Neural progenitor cell (in vitro differentiated cells): ENCODE data around the gene PITPNM1. TPM values are rescaled to one million over a fixed set of nuclear protein-coding genes. Genes with fewer than 3 reads are reported as not detected.
"Not testable (repeated sequence)": the region's sequence is repeated elsewhere in the genome, so short reads cannot be mapped to it uniquely, and the experiment has no call there.

ENCODE experiments used
- DNase-seq: peaks from one replicate; pipeline ENCODE4 v3.0.0-alpha.2; 2016; ENCODE audit warnings: low spot score
- H2AFZ ChIP-seq: fragments of 200-600 bp; sonication (generic); replicated peaks from 2 replicates; pipeline ENCODE4 v1.6.1; 2016; ENCODE audit warnings: antibody characterized with exemption
- H3F3A ChIP-seq: fragments of 200-600 bp; sonication (generic); 2 replicates; pipeline ENCODE4 v1.6.1; 2016; ENCODE audit warnings: antibody characterized with exemption, low read depth
- H3K27ac ChIP-seq: fragments of 200-600 bp; sonication (generic); 2 replicates; pipeline ENCODE4 v1.5.1; 2016; ENCODE audit warnings: mild to moderate bottlenecking
- H3K27me3 ChIP-seq: fragments of 200-600 bp; sonication (generic); 2 replicates; pipeline ENCODE4 v1.6.1; 2016; ENCODE audit warnings: mild to moderate bottlenecking, moderate library complexity
- H3K36me3 ChIP-seq: fragments of 200-600 bp; sonication (generic); 2 replicates; pipeline ENCODE4 v1.5.1; 2016
- H3K4me1 ChIP-seq: fragments of 200-600 bp; sonication (generic); 2 replicates; pipeline ENCODE4 v1.6.1; 2016; ENCODE audit warnings: mixed run types
- H3K4me2 ChIP-seq: fragments of 200-600 bp; sonication (generic); 2 replicates; pipeline ENCODE4 v1.6.1; 2016
- H3K4me3 ChIP-seq: fragments of 200-600 bp; sonication (generic); 2 replicates; pipeline ENCODE4 v1.5.1; 2016
- H3K79me2 ChIP-seq: fragments of 200-600 bp; sonication (generic); 2 replicates; pipeline ENCODE4 v1.6.1; 2016; ENCODE audit warnings: low read depth
- H3K9ac ChIP-seq: fragments of 200-600 bp; sonication (generic); 2 replicates; pipeline ENCODE4 v1.6.1; 2016
- H3K9me3 ChIP-seq: fragments of 200-600 bp; sonication (generic); 2 replicates; pipeline ENCODE4 v1.5.1; 2016; ENCODE audit warnings: low read depth
- H4K20me1 ChIP-seq: fragments of 200-600 bp; sonication (generic); 2 replicates; pipeline ENCODE4 v1.6.1; 2016; ENCODE audit warnings: low read depth
- H3K27ac Mint-ChIP-seq: 3 replicates; pipeline ENCODE4 v1.8.0; 2021; ENCODE audit warnings: mixed read lengths
- H3K27me3 Mint-ChIP-seq: 2 replicates; pipeline ENCODE4 v1.8.0; 2022; ENCODE audit warnings: low read depth, mild to moderate bottlenecking, inconsistent platforms, moderate library complexity, mixed read lengths; ENCODE audit not compliant: insufficient read depth
- H3K36me3 Mint-ChIP-seq: 3 replicates; pipeline ENCODE4 v1.8.0; 2021; ENCODE audit warnings: mixed read lengths
- H3K4me1 Mint-ChIP-seq: 3 replicates; pipeline ENCODE4 v1.8.0; 2021; ENCODE audit warnings: mixed read lengths
- H3K4me3 Mint-ChIP-seq: 3 replicates; pipeline ENCODE4 v1.8.0; 2021; ENCODE audit warnings: mild to moderate bottlenecking, moderate library complexity, mixed read lengths
- H3K9me3 Mint-ChIP-seq: 3 replicates; pipeline ENCODE4 v1.8.0; 2020; ENCODE audit warnings: mixed read lengths
- CTCF ChIP-seq: fragments of 200-600 bp; sonication (generic); IDR thresholded peaks from 2 replicates; pipeline ENCODE4 v1.5.1; 2017; ENCODE audit warnings: antibody characterized with exemption, mild to moderate bottlenecking
- EZH2 ChIP-seq: fragments of 200-600 bp; sonication (generic); IDR thresholded peaks from 2 replicates; pipeline ENCODE4 v1.6.1; 2017; ENCODE audit warnings: antibody characterized with exemption, mild to moderate bottlenecking, moderate library complexity
- EZH2phosphoT487 ChIP-seq: fragments of 200-600 bp; sonication (generic); IDR thresholded peaks from 2 replicates; pipeline ENCODE4 v1.6.1; 2017; ENCODE audit warnings: antibody characterized with exemption
- total RNA-seq: library from RNA; depleted of rRNA; stranded (reverse); fragments of >200 nt; gene quantifications from 2 replicates; pipeline ENCODE4 v1.2.3, GENCODE V29; 2015; ENCODE audit warnings: low replicate concordance

PITPNM1 gene
- 7.7 and 32.8 TPM in 2 replicates for total RNA-seq

GRCh38 chr11:67504950-67505581 is at the start of gene PITPNM1:
TSS of gene PITPNM1 (minus strand) at chr11:67505363. CDS start at chr11:67504180, 1,183 bp downstream.
- Mint-ChIP-seq H3K4me1 (peaks cover 34% of the 10 kb centered on the region), H3K27me3 (peaks cover 7% of the 10 kb centered on the region), H3K4me3 (peak within 1 kb of the TSS; percentile 94), H3K27ac (peak within 1 kb of the TSS; percentile 10), H3K36me3 (peaks cover 10% of the 10 kb centered on the region), H3K9me3 (no peaks in the 10 kb centered on the region)
- H3K4me1 ChIP-seq = peaks cover 23% of the 10 kb centered on the region
- peaks cover 51% of the 10 kb centered on the region for H4K20me1 ChIP-seq
- peaks cover 9% of the 10 kb centered on the region for H3K79me2 ChIP-seq
- H3K9me3 ChIP-seq = no peaks in the 10 kb centered on the region
- peaks cover 41% of the 10 kb centered on the region for H3F3A ChIP-seq
- H3K4me3 ChIP-seq = peak within 1 kb of the TSS; percentile 71
- peak within 1 kb of the TSS; percentile 12 for H2AFZ ChIP-seq
- H3K4me2 ChIP-seq = peak within 1 kb of the TSS; percentile 89
- DNase-seq = peak; percentile 86
- peak within 1 kb of the TSS; percentile 21 for H3K9ac ChIP-seq
- TF ChIP-seq CTCF (no peak), EZH2phosphoT487 (no peak), EZH2 (no peak)
- H3K36me3 ChIP-seq = no peaks in the 10 kb centered on the region
- no peak within 1 kb of the TSS for H3K27ac ChIP-seq
- peaks cover 17% of the 10 kb centered on the region for H3K27me3 ChIP-seq

- H2AFZ ChIP-seq, H3K36me3 Mint-ChIP-seq, H3K4me1 ChIP-seq, H3K27ac Mint-ChIP-seq, H3K27ac ChIP-seq, H3K4me3 ChIP-seq, H3F3A ChIP-seq, H3K4me1 Mint-ChIP-seq, DNase-seq, H3K27me3 Mint-ChIP-seq, H3K9me3 ChIP-seq, H3K27me3 ChIP-seq, H4K20me1 ChIP-seq, H3K36me3 ChIP-seq, H3K9ac ChIP-seq, H3K4me3 Mint-ChIP-seq, H3K4me2 ChIP-seq, H3K79me2 ChIP-seq: not testable (repeated sequence)
- H3K9me3 Mint-ChIP-seq = peaks cover 20% of the 10 kb centered on the region
These were observed 46.5 kb upstream of the PITPNM1 start for GRCh38 chr11:67551697-67552096.

- Histone ChIP-seq H3K9me3 (no peaks in the 10 kb centered on the region), H3K36me3 (no peaks in the 10 kb centered on the region), H3K9ac (no peak overlapping the region), H3K27ac (no peak overlapping the region), H3K79me2 (no peaks in the 10 kb centered on the region), H3F3A (no peaks in the 10 kb centered on the region), H3K4me3 (no peak overlapping the region), H3K4me2 (no peak overlapping the region), H2AFZ (no peak overlapping the region), H4K20me1 (no peaks in the 10 kb centered on the region), H3K4me1 (no peaks in the 10 kb centered on the region), H3K27me3 (no peaks in the 10 kb centered on the region)
- Mint-ChIP-seq H3K36me3 (no peaks in the 10 kb centered on the region), H3K9me3 (peaks cover 20% of the 10 kb centered on the region), H3K4me3 (no peak overlapping the region), H3K4me1 (no peaks in the 10 kb centered on the region), H3K27me3 (peaks cover 9% of the 10 kb centered on the region), H3K27ac (no peak overlapping the region)
- TF ChIP-seq CTCF = no peak
- TF ChIP-seq EZH2 = no peak
- TF ChIP-seq EZH2phosphoT487 = no peak
- no peak for DNase-seq
These were observed 46.0 kb upstream of the PITPNM1 start for GRCh38 chr11:67551127-67551526.

- Histone ChIP-seq H3F3A (no peaks in the 10 kb centered on the region), H3K79me2 (no peaks in the 10 kb centered on the region), H3K4me1 (no peaks in the 10 kb centered on the region), H3K36me3 (no peaks in the 10 kb centered on the region), H4K20me1 (no peaks in the 10 kb centered on the region), H3K4me2 (no peak overlapping the region), H3K9ac (no peak overlapping the region), H3K27ac (no peak overlapping the region), H3K4me3 (no peak overlapping the region), H3K27me3 (no peaks in the 10 kb centered on the region), H3K9me3 (no peaks in the 10 kb centered on the region), H2AFZ (no peak overlapping the region)
- no peaks in the 10 kb centered on the region for H3K4me1 Mint-ChIP-seq
- no peak overlapping the region for H3K27ac Mint-ChIP-seq
- H3K9me3 Mint-ChIP-seq = peaks cover 20% of the 10 kb centered on the region
- H3K36me3 Mint-ChIP-seq = no peaks in the 10 kb centered on the region
- TF ChIP-seq EZH2phosphoT487 (no peak), CTCF (no peak), EZH2 (no peak)
- DNase-seq = no peak
- no peak overlapping the region for H3K4me3 Mint-ChIP-seq
- peaks cover 10% of the 10 kb centered on the region for H3K27me3 Mint-ChIP-seq
These were observed 43.5 kb upstream of the PITPNM1 start for GRCh38 chr11:67548555-67549110.

GRCh38 chr11:67548112-67548511 is 42.9 kb upstream of the PITPNM1 start:
- not testable (repeated sequence) for H3K27ac Mint-ChIP-seq, H3K79me2 ChIP-seq, H3K27ac ChIP-seq, H3K36me3 ChIP-seq, H4K20me1 ChIP-seq, H3K4me1 Mint-ChIP-seq, H3K9ac ChIP-seq, DNase-seq, H3K27me3 ChIP-seq, H3K9me3 ChIP-seq, H3K36me3 Mint-ChIP-seq, H2AFZ ChIP-seq, H3K4me3 Mint-ChIP-seq, H3K4me3 ChIP-seq, H3F3A ChIP-seq, H3K4me2 ChIP-seq, H3K4me1 ChIP-seq
- peaks cover 10% of the 10 kb centered on the region for H3K27me3 Mint-ChIP-seq
- peaks cover 20% of the 10 kb centered on the region for H3K9me3 Mint-ChIP-seq
